HG03520 (cell line): ENCODE data around the gene TCF15.

ENCODE experiments used
- ATAC-seq: cut with Tn5 transposase; IDR thresholded peaks from one replicate; pipeline ENCODE4 v1.9.1; 2021; ENCODE audit warnings: mild to moderate bottlenecking, moderate library complexity; ENCODE audit not compliant: unreplicated experiment

TCF15 gene, protein sequence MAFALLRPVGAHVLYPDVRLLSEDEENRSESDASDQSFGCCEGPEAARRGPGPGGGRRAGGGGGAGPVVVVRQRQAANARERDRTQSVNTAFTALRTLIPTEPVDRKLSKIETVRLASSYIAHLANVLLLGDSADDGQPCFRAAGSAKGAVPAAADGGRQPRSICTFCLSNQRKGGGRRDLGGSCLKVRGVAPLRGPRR

GRCh38 chr20:610130-611046, at the start of gene TCF15:
Gene TCF15 (minus strand): TSS chr20:610309. CDS start chr20:610237, 72 bp downstream.
- no peak for ATAC-seq

DNA sequence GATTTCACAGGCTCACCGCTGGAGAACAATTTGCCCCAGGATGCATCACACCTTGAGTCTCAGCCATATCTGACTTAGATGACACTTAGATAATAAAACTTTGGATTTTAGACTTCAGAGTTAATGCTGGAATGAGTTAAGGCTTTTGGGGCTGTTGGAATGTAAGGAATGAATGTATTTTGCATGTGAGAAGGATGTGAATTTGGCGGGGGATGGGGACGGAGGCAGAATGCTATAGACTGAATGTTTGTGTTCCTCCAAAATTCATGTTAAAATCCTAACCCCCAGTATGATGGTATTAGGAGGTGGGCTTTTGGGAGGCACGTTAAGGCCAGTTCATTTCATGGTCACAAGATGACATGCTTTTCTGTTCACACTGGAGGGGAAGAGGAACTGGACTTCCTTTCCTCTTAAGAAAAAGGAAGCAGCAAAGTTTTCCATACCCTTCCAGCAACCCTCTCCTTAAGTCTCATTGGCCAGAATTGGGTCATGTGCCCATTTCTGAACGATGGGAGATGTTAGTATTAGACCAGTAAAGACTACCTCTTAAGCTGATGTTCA, 48.7 kb upstream of the TCF15 start:
- ATAC-seq = no peak

GRCh38 chr20:658202-658601, 48.1 kb upstream of the TCF15 start:
- ATAC-seq = no peak

DNA sequence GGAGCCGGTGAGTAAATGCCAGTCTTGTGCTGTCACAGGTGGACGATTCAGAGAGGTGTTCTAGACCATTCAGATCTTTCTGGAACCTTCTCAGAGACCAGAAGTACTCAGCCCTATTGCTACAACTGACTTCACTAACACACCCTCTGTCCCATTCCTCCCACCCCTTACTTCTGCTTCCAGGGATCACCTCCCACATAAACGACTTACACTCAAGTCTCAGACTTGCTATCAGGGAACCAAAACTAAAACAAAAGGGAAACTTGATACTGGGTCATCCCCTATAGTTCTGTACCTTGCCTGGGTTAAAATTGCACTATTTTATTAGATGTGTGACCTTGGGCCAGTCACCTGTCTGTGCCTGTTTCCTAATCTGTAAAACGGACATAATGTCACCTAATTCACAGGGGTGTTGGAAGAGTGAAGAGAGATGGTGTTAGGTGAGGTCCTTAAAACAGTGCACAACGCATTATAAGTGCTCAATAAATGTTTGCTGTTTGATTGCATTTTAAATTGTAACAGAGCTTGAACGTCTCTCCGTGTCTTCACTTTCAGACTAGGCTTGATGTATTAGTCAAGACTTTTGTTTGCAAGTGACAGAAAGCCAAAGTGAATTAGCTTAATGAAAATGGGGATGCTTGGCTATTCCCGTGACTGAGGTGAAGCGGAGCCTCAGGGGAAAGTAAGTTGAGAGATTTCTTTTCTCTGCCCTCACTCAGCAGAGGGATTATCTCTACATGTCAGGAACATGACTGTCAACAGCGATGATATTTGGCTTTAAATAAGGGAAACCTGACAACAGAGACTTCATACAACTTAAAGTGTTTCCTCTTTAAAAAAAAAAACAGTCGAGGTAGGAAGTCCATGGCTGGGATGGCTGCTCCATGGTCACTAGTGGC, 45.9 kb upstream of the TCF15 start:
- ATAC-seq = no peak

GRCh38 chr20:654417-654750, 44.3 kb upstream of the TCF15 start:
- ATAC-seq = no peak

- no peak for ATAC-seq
These were observed 43.7 kb upstream of the TCF15 start for GRCh38 chr20:653590-654416.

- peak; percentile 82 for ATAC-seq
These were observed 43.0 kb upstream of the TCF15 start, which contains the start of gene SRXN1 for GRCh38 chr20:653110-653589. Gene SRXN1 (minus strand): TSS chr20:653200. CDS start chr20:653185, 15 bp downstream.

- peak; percentile 32 for ATAC-seq
These were observed 42.6 kb upstream of the TCF15 start for GRCh38 chr20:652615-653109.

DNA sequence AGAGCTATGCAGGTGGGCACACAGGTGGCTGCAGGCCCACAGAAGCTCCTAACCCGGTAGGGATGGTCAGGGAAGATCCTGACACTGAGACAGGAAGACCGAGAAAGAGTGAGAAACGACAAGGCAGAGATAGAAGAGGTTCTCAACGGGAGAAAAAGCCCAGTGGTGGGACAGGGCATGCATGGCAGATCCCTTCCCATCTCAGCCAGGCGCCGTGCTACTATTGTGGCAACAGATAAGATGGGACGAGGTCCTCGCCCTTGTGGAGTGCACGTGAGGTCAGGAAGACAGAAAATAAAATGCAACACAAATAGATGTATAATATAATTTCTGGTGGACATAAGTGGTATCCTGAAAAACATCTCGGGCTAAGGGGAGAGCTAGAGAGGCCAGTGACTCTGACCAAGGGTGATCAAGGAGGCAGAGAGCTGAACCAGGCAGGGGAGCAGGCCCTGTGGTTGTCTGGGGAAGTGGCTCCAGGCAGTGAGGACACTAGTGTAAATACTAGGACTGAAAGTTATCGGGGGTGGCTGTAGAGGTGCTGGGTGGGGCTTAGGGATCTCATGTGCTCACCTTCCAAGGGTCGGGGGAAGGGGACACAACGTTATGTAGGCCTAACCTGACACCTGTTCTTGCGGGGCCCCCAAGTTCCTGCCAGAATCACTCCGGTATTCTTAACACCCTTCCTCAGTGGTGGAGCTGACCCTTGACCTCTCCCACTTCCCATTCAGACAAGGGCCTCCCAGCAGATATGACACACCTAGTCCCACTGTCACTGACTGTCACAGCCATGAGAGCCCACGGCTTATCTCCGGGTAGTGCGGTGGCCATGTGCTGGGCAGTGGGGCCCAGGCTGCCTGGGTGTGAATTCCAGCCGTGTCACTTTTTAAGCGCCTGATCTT, 41.9 kb upstream of the TCF15 start:
- no peak for ATAC-seq

DNA sequence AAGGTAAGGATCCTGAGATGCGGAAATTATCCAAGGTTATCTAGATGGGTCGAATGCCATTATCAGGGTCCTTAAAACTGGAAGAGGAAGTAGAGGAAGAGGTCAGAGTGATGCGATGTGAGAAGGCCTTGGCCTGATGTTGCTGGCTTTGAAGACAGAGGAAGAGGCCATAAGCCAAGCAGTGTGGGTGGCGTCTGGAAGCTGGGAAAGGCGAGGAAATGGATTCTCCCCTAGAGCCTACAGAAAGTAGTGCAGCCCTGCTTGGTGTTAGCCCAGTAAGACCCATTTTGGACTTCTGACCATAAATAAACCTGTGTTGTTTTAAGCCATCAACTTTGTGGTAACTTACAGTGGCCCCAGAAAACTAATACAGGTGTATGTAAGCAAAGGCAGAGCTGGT, 40.8 kb upstream of the TCF15 start:
- ATAC-seq = no peak

DNA sequence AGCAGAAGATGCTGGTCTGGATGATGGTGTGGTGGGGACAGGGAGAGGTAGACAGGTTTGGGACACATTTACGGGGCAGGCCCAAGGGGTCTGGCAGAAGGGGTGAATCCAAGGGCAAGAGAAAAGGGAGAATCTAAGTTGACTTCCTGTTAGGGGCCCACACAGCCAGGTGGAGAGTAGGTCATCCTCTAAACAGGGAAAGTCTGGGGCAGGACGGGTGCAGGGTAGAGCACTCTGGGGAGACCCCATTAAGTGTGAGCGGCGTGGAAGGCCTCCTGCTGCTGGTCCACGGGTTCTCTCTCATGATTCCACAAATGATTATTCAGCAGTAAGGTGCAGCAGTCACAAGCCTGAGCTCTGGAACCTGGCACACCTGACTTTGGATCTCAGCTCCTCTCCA, 40.2 kb upstream of the TCF15 start:
- no peak for ATAC-seq

DNA sequence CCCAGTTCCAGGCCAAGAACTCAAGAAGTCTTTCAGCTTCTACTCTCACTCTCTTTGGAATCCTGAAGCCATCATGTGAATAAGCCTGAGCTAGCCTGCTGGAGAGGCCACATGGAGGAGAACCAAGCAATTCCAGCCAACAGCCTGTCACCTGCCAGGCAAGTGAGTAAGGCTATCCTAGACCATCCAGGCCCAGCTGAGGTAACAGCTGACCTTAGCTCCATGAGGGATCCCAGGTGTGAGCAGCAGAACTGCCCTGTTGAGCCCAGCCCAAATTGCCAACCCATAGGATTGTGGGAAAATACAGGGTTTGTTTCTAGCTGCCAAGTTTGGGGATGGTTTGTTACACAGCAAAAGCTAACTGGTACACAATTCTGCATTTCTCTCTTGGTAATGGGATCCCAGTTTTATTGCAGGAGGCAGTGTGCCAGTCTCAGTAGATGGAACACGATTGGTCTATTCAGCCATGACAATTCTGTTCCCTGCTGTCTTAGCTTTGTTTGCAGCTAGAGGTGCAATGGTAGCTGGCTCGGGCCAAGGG, 37.4 kb upstream of the TCF15 start:
- ATAC-seq = no peak

GRCh38 chr20:646868-647233, 36.7 kb upstream of the TCF15 start:
- ATAC-seq = no peak

DNA sequence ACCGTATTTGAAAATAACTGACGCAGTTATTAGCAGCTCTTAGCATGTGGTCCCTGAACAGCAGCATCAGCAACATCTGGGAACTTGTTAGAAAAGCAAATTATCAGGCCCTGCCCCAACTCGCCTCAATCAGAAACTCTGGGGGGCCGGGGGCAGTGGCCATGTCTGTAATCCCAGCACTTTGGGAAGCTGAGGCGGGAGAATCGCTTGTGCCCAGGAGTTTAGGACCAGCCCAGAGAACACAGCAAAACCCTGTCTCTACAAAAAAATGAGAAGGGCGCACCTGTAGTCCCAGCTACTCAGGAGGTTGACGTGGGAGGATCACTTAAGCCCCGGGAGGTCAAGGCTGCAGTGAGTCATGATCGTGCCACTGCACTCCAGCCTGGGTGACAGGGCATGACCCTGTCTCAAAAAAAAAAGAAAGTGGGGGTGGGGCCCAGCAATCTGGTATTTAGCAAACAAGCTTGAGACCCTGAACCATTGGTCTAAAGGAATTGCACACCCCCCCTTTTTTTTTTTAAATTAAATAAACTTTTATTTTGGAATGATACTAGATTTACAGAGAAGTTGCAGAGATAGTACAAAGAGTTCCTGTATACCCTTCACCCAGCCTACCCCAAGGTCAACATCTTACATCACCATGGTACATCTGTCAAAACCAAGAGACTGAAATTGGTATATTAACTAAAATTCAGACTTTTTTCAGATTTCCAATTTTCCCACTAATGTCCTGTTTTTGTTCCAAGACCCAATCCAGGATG, 36.2 kb upstream of the TCF15 start:
- ATAC-seq = no peak

GRCh38 chr20:645318-646106, 35.4 kb upstream of the TCF15 start:
- ATAC-seq = no peak

DNA sequence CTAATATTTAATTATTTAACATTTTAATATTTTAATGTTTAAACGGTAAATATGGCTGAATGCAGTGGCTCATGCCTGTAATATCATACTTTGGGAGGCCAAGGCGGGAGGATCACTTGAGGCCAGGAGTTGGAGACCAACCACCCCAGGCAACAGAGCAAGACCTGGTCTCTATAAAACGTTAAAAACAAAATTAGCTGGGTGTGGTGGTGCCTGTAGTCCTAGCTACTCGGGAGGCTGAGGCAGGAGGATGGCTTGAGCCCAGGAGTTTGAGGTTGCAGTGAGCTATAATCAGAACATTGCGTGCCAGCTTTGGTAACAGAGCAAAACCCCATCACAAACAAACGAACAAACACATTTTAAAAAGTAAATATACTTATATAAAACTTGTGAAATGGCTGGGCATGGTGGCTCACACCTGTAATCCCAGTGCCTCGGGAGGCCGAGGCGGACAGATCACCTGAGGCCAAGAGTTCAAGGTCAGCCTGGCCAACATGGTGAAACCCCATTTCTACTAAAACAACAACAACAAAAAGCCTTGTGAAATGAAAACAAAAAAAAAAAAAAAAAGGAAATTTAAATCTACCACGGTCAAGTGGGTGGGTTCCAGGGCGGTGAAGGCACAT, 34.7 kb upstream of the TCF15 start:
- ATAC-seq = no peak
